H1 (cell line): ENCODE measurements around the gene TLE1. TPM values are rescaled to one million over a fixed set of nuclear protein-coding genes. Genes with fewer than 3 reads are reported as not detected.

Experiments
- CTCF ChIA-PET: fragments of 300-600 bp; sonication (Branson Sonifier 250); formaldehyde crosslinking; loops from one replicate; lab custom pipeline; 2021; ENCODE audit not compliant: partially characterized antibody; lab: Charles Lee
- POLR2A ChIA-PET: fragments of 300-600 bp; sonication (Branson Sonifier 250); formaldehyde crosslinking; loops from one replicate; lab custom pipeline; 2021; ENCODE audit warnings: inconsistent platforms; ENCODE audit not compliant: partially characterized antibody; lab: Charles Lee
- DNase-seq, 2 experiments: peaks; one replicate each; pipeline versions ENCODE4 v3.0.0 to v3.0.0-alpha.2; 2010 to 2022; ENCODE audit warnings: low spot score in 2 of 2, low read depth in 1 of 2, mixed read lengths in 1 of 2
- FAIRE-seq: peaks from 2 replicates; lab custom pipeline; 2011; peaks lifted over from hg19 to GRCh38; lab: Jason Lieb, UNC
- H2AFZ ChIP-seq: 2 replicates; pipeline ENCODE4 v1.8.1; 2012; ENCODE audit warnings: low read length, inconsistent platforms
- H2AK5ac ChIP-seq: 2 replicates; pipeline ENCODE4 v1.6.1; 2013; ENCODE audit warnings: low read depth, low read length
- H2BK120ac ChIP-seq: replicated peaks from 2 replicates; pipeline ENCODE3; 2013; ENCODE audit warnings: low read depth, low read length, inconsistent platforms
- H2BK12ac ChIP-seq: 2 replicates; pipeline ENCODE4 v1.6.1; 2013; ENCODE audit warnings: low read depth, low read length
- H2BK15ac ChIP-seq: 2 replicates; pipeline ENCODE4 v1.6.1; 2013; ENCODE audit warnings: low read length
- H2BK20ac ChIP-seq: 2 replicates; pipeline ENCODE4 v1.6.1; 2013; ENCODE audit warnings: low read length
- H2BK5ac ChIP-seq: 2 replicates; pipeline ENCODE4 v1.6.1; 2013; ENCODE audit warnings: low read depth, low read length
- H3K14ac ChIP-seq: 2 replicates; pipeline ENCODE4 v1.6.1; 2013; ENCODE audit warnings: inconsistent platforms; ENCODE audit not compliant: insufficient read length
- H3K18ac ChIP-seq: 2 replicates; pipeline ENCODE4 v1.6.1; 2013; ENCODE audit warnings: low read length; ENCODE audit errors: extremely low read depth
- H3K23ac ChIP-seq: 2 replicates; pipeline ENCODE4 v1.6.1; 2013; ENCODE audit warnings: inconsistent platforms; ENCODE audit not compliant: insufficient read length
- H3K23me2 ChIP-seq: 2 replicates; pipeline ENCODE4 v1.6.1; 2013; ENCODE audit warnings: low read depth, low read length
- H3K27ac ChIP-seq: 2 replicates; pipeline ENCODE4 v1.6.1; 2011; ENCODE audit warnings: low read depth, low read length, inconsistent platforms
- H3K27me3 ChIP-seq, 4 experiments: replicated peaks in 1 of 4; 1 replicate in 1 of 4; 2 replicates in 3 of 4; pipeline versions ENCODE4 v1.6.1 to v1.8.1; 2011 to 2013; ENCODE audit warnings: low read length in 3 of 4, mild to moderate bottlenecking in 3 of 4, inconsistent platforms in 2 of 4, mixed read lengths in 2 of 4, moderate library complexity in 1 of 4; ENCODE audit not compliant: control insufficient read depth in 3 of 4, insufficient read depth in 3 of 4; ENCODE audit errors: extremely low read depth in 1 of 4
- H3K36me3 ChIP-seq, 4 experiments: 2 replicates each; pipeline versions ENCODE4 v1.6.1 to v1.8.1; 2011 to 2013; ENCODE audit warnings: mild to moderate bottlenecking in 4 of 4, low read length in 3 of 4, moderate library complexity in 2 of 4, control low read depth in 1 of 4, inconsistent platforms in 1 of 4; ENCODE audit not compliant: insufficient read depth in 4 of 4, control insufficient read depth in 2 of 4
- H3K4ac ChIP-seq: replicated peaks from 2 replicates; pipeline ENCODE3; 2013; ENCODE audit warnings: low read length, low read depth, mixed read lengths, inconsistent platforms; ENCODE audit not compliant: insufficient read length
- H3K4me1 ChIP-seq, 4 experiments: replicated peaks in 1 of 4; 1 replicate in 1 of 4; 2 replicates in 3 of 4; pipeline versions ENCODE4 v1.6.1 to v1.8.1; 2011 to 2013; ENCODE audit warnings: low read length in 3 of 4, inconsistent platforms in 2 of 4, mixed read lengths in 1 of 4; ENCODE audit not compliant: insufficient read depth in 4 of 4, control insufficient read depth in 3 of 4
- H3K4me2 ChIP-seq, 2 experiments: 2 replicates each; pipeline versions ENCODE4 v1.6.1 to v1.8.1; 2011 to 2013; ENCODE audit warnings: low read depth in 2 of 2, low read length in 2 of 2, control low read depth in 1 of 2, inconsistent platforms in 1 of 2, mild to moderate bottlenecking in 1 of 2; ENCODE audit not compliant: insufficient read depth in 1 of 2
- H3K4me3 ChIP-seq, 4 experiments: fragments of 200-600, 300-600 bp in 1 of 4; sonication (generic), shearing (Covaris generic), sonication (Bioruptor Twin) in 1 of 4; 2 replicates each; pipeline versions ENCODE4 v1.5.1 to v1.8.1; 2011 to 2016; ENCODE audit warnings: low read length in 4 of 4, low read depth in 3 of 4, control low read depth in 2 of 4, inconsistent platforms in 2 of 4, mild to moderate bottlenecking in 2 of 4, mixed read lengths in 1 of 4, moderate library complexity in 1 of 4; ENCODE audit not compliant: insufficient read depth in 2 of 4; ENCODE audit errors: extremely low read depth in 1 of 4
- H3K56ac ChIP-seq: replicated peaks from 2 replicates; pipeline ENCODE3; 2013; ENCODE audit warnings: low read depth, mild to moderate bottlenecking, mixed read lengths, low read length, inconsistent platforms; ENCODE audit not compliant: insufficient read length
- H3K79me1 ChIP-seq: 2 replicates; pipeline ENCODE4 v1.6.1; 2013; ENCODE audit warnings: low read depth, low read length, control low read depth
- H3K79me2 ChIP-seq, 2 experiments: 2 replicates each; pipeline versions ENCODE4 v1.6.1 to v1.8.1; 2012 to 2013; ENCODE audit warnings: low read length in 2 of 2, mild to moderate bottlenecking in 2 of 2, inconsistent platforms in 1 of 2; ENCODE audit not compliant: insufficient read depth in 2 of 2, control insufficient read depth in 1 of 2
- H3K9ac ChIP-seq, 4 experiments: replicated peaks in 1 of 4; 1 replicate in 1 of 4; 2 replicates in 3 of 4; pipeline versions ENCODE4 v1.6.1 to v1.8.1; 2011 to 2013; ENCODE audit warnings: low read depth in 3 of 4, low read length in 3 of 4, control low read depth in 2 of 4, mild to moderate bottlenecking in 2 of 4, moderate library complexity in 2 of 4, inconsistent platforms in 1 of 4; ENCODE audit errors: extremely low read depth in 1 of 4
- H3K9me3 ChIP-seq, 2 experiments: 2 replicates each; pipeline versions ENCODE4 v1.6.1 to v1.8.1; 2012 to 2013; ENCODE audit warnings: mild to moderate bottlenecking in 2 of 2, moderate library complexity in 2 of 2, control low read depth in 1 of 2, inconsistent platforms in 1 of 2, low read depth in 1 of 2, low read length in 1 of 2, mixed read lengths in 1 of 2; ENCODE audit not compliant: insufficient read depth in 2 of 2
- H4K20me1 ChIP-seq, 2 experiments: replicated peaks in 1 of 2; 2 replicates each; pipeline versions ENCODE3 to v1.8.1; 2011 to 2013; ENCODE audit warnings: inconsistent platforms in 2 of 2, low read length in 2 of 2, mild to moderate bottlenecking in 1 of 2; ENCODE audit not compliant: insufficient read depth in 2 of 2, control insufficient read depth in 1 of 2
- H4K5ac ChIP-seq: 2 replicates; pipeline ENCODE4 v1.6.1; 2013; ENCODE audit warnings: low read length, low read depth, mixed read lengths, inconsistent platforms; ENCODE audit not compliant: insufficient read length
- H4K8ac ChIP-seq: 2 replicates; pipeline ENCODE4 v1.8.0; 2013; ENCODE audit warnings: mild to moderate bottlenecking, moderate library complexity, low read length, inconsistent platforms; ENCODE audit not compliant: insufficient read depth; ENCODE audit errors: extremely low read depth
- H4K91ac ChIP-seq: replicated peaks from 2 replicates; pipeline ENCODE3; 2013; ENCODE audit warnings: low read length, mixed read lengths, inconsistent platforms; ENCODE audit not compliant: insufficient read length
- ASH2L ChIP-seq: fragments of 200-600, 300-600 bp; sonication (generic); IDR thresholded peaks from one replicate; pipeline ENCODE4 v1.7.1; 2017; ENCODE audit warnings: low read length
- CTCF ChIP-seq, 3 experiments: IDR thresholded peaks; 1 replicate in 2 of 3; 2 replicates in 1 of 3; pipeline versions ENCODE4 v1.5.1 to v1.6.1; 2011; ENCODE audit warnings: low read length in 3 of 3, mild to moderate bottlenecking in 3 of 3, inconsistent platforms in 2 of 3, low read depth in 1 of 3, moderate library complexity in 1 of 3; ENCODE audit not compliant: insufficient read depth in 1 of 3; ENCODE audit errors: control extremely low read depth in 1 of 3
- KDM4A ChIP-seq: IDR thresholded peaks from one replicate; pipeline ENCODE4 v1.7.1; 2012; ENCODE audit warnings: low read depth, mild to moderate bottlenecking, moderate library complexity, low read length, inconsistent platforms; ENCODE audit not compliant: severe bottlenecking
- NRF1 ChIP-seq: IDR thresholded peaks from 2 replicates; pipeline ENCODE4 v1.6.1; 2011; ENCODE audit warnings: mild to moderate bottlenecking, low read depth, low read length, improper control_type of control experiment
- POLR2AphosphoS5 ChIP-seq: IDR thresholded peaks from 2 replicates; pipeline ENCODE4 v1.6.1; 2011; ENCODE audit warnings: low read depth, low read length
- RAD21 ChIP-seq, 2 experiments: IDR thresholded peaks in 1 of 2; conservative IDR thresholded peaks in 1 of 2; 2 replicates each; pipeline ENCODE4 v1.6.1; 2011; ENCODE audit warnings: low read depth in 2 of 2, low read length in 2 of 2, improper control_type of control experiment in 1 of 2, inconsistent platforms in 1 of 2, mild to moderate bottlenecking in 1 of 2, moderate library complexity in 1 of 2
- RFX5 ChIP-seq: IDR thresholded peaks from 2 replicates; pipeline ENCODE4 v1.6.1; 2011; ENCODE audit warnings: low read depth, low read length, improper control_type of control experiment, borderline replicate concordance
- SIX5 ChIP-seq: IDR thresholded peaks from 2 replicates; pipeline ENCODE4 v1.6.1; 2011; ENCODE audit warnings: mild to moderate bottlenecking, low read depth, low read length
- SP1 ChIP-seq: IDR thresholded peaks from 2 replicates; pipeline ENCODE4 v1.6.1; 2011; ENCODE audit warnings: low read depth, low read length
- WGBS, 2 experiments: shearing (Covaris generic) in 1 of 2; methylation state at CpG; one replicate each; pipeline versions ENCODE4 v1.1.6 to v1.1.7; 2013 to 2015; ENCODE audit warnings: low lambda C conversion rate in 2 of 2, mixed read lengths in 2 of 2, inconsistent platforms in 1 of 2, low coverage in 1 of 2, missing lambda C conversion rate in 1 of 2; ENCODE audit not compliant: insufficient replicate concordance in 2 of 2, insufficient coverage in 1 of 2, insufficient read length in 1 of 2; ENCODE audit errors: extremely low coverage in 1 of 2, missing lambda C conversion rate in 1 of 2; 5-methylcytosine and 5-hydroxymethylcytosine counted together
- polyA plus RNA-seq, 7 experiments: library from polyadenylated mRNA; depleted of rRNA in 3 of 7; stranded (reverse) in 5 of 7; unstranded in 2 of 7; fragments of >200 nt in 5 of 7; fragments of 200-250 nt in 2 of 7; gene quantifications; 1 replicate in 5 of 7; 2 replicates in 1 of 7; 4 replicates in 1 of 7; pipeline versions ENCODE4 v1.2.1 to v1.2.3, GENCODE V29; 2011 to 2013; ENCODE audit warnings: missing spikeins in 2 of 7, mixed read lengths in 2 of 7
- total RNA-seq: library from RNA; stranded (reverse); fragmentation: NEBNext Ultra II Directional; extraction: Animal tissue kit (Norgen Biotek cat#: 25700); gene quantifications from 2 replicates; pipeline ENCODE4 v1.2.1, GENCODE V29; 2021

TLE1 gene
- total and polyA plus RNA-seq, 2 of the 8 experiments (the other 6 are each of a cell fraction or from before 2014, with no cell fraction given), result 81.8 to 91.6 TPM

GRCh38 chr9:81609782-81610739 is 79.3 kb downstream of the TLE1 start:
- DNase-seq (no peak), FAIRE-seq (no peak)
- no peaks in the 10 kb centered on the region for H3K9me3 ChIP-seq
- no peak overlapping the region for H2BK120ac ChIP-seq
- POLR2A ChIA-PET, result interaction anchor here (1.2 kb wide), 1 partner anchor 13 kb away, joined by 4 read pairs; no protein-coding TSS in a partner anchor
- H4K20me1 ChIP-seq, result peaks cover 0 to 4% of the 10 kb centered on the region in 2 experiments
- no peak overlapping the region for H2BK15ac ChIP-seq
- H3K79me2 ChIP-seq, result peaks cover 0 to 6% of the 10 kb centered on the region in 2 experiments; a peak in 1 of 4 replicates
- no peak overlapping the region for H3K9ac ChIP-seq
- WGBS, 2 experiments, result 82% methylated on average over 8 of the region's 8 CpGs; no CpG with 5 or more reads in 1 of the 2 experiments
- H2BK20ac ChIP-seq, result no peak overlapping the region
- CTCF ChIA-PET, result interaction anchor here (1.1 kb wide), 1 partner anchor 11 kb away, joined by 8 read pairs; no protein-coding TSS in a partner anchor
- H3K36me3 ChIP-seq, result peaks cover 15 to 76% (median 59%) of the 10 kb centered on the region in 4 experiments
- no peaks in the 10 kb centered on the region for H3K4me1 ChIP-seq
- no peak overlapping the region for H2BK5ac ChIP-seq
- no peak overlapping the region for H3K27ac ChIP-seq
- no peak overlapping the region for H3K56ac ChIP-seq
- H4K8ac ChIP-seq, result no peak overlapping the region
- no peak overlapping the region for H3K18ac ChIP-seq
- no peak overlapping the region for H2BK12ac ChIP-seq
- no peak overlapping the region for H3K4me2 ChIP-seq
- H3K23me2 ChIP-seq, result no peaks in the 10 kb centered on the region
- no peak overlapping the region for H3K4me3 ChIP-seq
- no peak overlapping the region for H2AK5ac ChIP-seq
- H4K5ac ChIP-seq, result no peak overlapping the region
- H4K91ac ChIP-seq, result no peak overlapping the region
- no peak overlapping the region for H3K23ac ChIP-seq
- H3K27me3 ChIP-seq, result no peaks in the 10 kb centered on the region
- H3K79me1 ChIP-seq, result no peaks in the 10 kb centered on the region
- no peak overlapping the region for H3K4ac ChIP-seq
- H2AFZ ChIP-seq, result no peak overlapping the region
- H3K14ac ChIP-seq, result no peak overlapping the region
- no peak for TF ChIP-seq POLR2AphosphoS5
- TF ChIP-seq RAD21 (IDR thresholded peaks at IDR 0.05 in 1 of 2, conservative IDR thresholded peaks at IDR 0.05 in 1 of 2; ENCODE audit: low read depth in 2 of 2, low read length in 2 of 2), result no peak
- TF ChIP-seq CTCF (IDR thresholded peaks at IDR 0.05; ENCODE audit: control extremely low read depth in 1 of 3, insufficient read depth in 1 of 3, low read depth in 1 of 3, low read length in 3 of 3), result no peak
- no peak for TF ChIP-seq ASH2L
- TF ChIP-seq NRF1, result no peak
- TF ChIP-seq SIX5, result no peak
- no peak for TF ChIP-seq RFX5
- no peak for TF ChIP-seq SP1
- no peak for TF ChIP-seq KDM4A
